HepG2 (cell line): ENCODE data around the gene PYGO2.

Experiments used
- BRCA1 ChIP-seq: sonication (generic); formaldehyde crosslinking; IDR thresholded peaks from 2 replicates; pipeline ENCODE4 v1.4.0; 2020; ENCODE audit warnings: missing genetic modification reagents
- POLR2A ChIP-seq, 2 experiments: IDR thresholded peaks; 2 replicates each; pipeline ENCODE4 v1.6.1; 2011; ENCODE audit warnings: low read depth in 2 of 2, low read length in 2 of 2, mild to moderate bottlenecking in 1 of 2, moderate library complexity in 1 of 2; ENCODE audit not compliant: insufficient read depth in 1 of 2
- POLR2AphosphoS5 ChIP-seq: IDR thresholded peaks from 2 replicates; pipeline ENCODE4 v1.6.1; 2012; ENCODE audit warnings: low read depth, low read length
- SIN3A ChIP-seq: IDR thresholded peaks from 2 replicates; pipeline ENCODE4 v1.6.1; 2011; ENCODE audit warnings: low read depth, mild to moderate bottlenecking, control low read depth, low read length, borderline replicate concordance
- ZC3H13 ChIP-seq: sonication (generic); formaldehyde crosslinking; IDR thresholded peaks from 2 replicates; pipeline ENCODE4 v1.8.1; 2023; ENCODE audit warnings: mild to moderate bottlenecking, missing genetic modification reagents, moderate library complexity
- TF ChIP-seq, protein P1 (sequence below): sonication (generic); formaldehyde crosslinking; IDR thresholded peaks from 2 replicates; pipeline ENCODE4 v1.8.0; 2022; ENCODE audit warnings: mild to moderate bottlenecking, missing genetic modification reagents
- TF ChIP-seq, protein P2 (sequence below): sonication (generic); formaldehyde crosslinking; IDR thresholded peaks from 2 replicates; pipeline ENCODE4 v1.4.0; 2020; ENCODE audit warnings: missing genetic modification reagents, mild to moderate bottlenecking, borderline replicate concordance

DNA sequence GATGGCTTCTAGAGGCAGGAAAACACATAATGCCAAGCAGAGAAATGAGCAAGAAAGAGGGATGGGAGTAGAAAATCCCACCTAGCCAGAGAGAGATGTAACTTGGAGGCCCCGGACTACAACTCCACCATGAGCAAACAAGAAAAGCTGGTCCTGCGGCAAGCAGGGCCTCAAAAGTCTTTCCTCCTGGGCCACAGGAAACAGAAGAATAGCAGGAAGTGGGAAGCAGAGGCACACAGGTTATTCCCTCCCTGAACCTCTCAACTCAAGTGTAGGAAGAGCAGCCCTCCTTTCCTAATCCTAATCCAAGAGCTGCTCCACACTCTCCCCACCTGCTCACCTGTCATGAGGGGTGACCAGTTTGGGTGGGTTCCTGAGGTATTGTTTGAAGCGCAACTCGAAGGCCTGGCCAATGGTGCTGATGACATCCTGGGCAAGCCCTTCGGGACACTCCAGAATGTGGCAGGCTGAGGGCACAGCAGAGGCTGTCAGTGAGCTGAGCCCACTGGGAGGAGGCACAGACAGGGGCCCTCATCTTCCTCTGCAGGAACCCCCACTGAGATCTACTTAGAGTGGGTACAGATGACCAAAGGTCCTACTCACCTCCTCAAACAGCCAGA, 5.9 kb upstream of the PYGO2 start:
- TF ChIP-seq, protein P1, sequence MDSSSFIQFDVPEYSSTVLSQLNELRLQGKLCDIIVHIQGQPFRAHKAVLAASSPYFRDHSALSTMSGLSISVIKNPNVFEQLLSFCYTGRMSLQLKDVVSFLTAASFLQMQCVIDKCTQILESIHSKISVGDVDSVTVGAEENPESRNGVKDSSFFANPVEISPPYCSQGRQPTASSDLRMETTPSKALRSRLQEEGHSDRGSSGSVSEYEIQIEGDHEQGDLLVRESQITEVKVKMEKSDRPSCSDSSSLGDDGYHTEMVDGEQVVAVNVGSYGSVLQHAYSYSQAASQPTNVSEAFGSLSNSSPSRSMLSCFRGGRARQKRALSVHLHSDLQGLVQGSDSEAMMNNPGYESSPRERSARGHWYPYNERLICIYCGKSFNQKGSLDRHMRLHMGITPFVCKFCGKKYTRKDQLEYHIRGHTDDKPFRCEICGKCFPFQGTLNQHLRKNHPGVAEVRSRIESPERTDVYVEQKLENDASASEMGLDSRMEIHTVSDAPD (CRISPR knock-in tag) = no peak
- TF ChIP-seq ZC3H13 = no peak
- TF ChIP-seq, protein P2, sequence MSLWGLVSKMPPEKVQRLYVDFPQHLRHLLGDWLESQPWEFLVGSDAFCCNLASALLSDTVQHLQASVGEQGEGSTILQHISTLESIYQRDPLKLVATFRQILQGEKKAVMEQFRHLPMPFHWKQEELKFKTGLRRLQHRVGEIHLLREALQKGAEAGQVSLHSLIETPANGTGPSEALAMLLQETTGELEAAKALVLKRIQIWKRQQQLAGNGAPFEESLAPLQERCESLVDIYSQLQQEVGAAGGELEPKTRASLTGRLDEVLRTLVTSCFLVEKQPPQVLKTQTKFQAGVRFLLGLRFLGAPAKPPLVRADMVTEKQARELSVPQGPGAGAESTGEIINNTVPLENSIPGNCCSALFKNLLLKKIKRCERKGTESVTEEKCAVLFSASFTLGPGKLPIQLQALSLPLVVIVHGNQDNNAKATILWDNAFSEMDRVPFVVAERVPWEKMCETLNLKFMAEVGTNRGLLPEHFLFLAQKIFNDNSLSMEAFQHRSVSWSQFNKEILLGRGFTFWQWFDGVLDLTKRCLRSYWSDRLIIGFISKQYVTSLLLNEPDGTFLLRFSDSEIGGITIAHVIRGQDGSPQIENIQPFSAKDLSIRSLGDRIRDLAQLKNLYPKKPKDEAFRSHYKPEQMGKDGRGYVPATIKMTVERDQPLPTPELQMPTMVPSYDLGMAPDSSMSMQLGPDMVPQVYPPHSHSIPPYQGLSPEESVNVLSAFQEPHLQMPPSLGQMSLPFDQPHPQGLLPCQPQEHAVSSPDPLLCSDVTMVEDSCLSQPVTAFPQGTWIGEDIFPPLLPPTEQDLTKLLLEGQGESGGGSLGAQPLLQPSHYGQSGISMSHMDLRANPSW (CRISPR knock-in tag) = no peak
- TF ChIP-seq POLR2A (IDR thresholded peaks at IDR 0.05; ENCODE audit: insufficient read depth in 1 of 2, low read depth in 2 of 2, low read length in 2 of 2) = no peak
- no peak for TF ChIP-seq SIN3A
- no peak for TF ChIP-seq BRCA1 (CRISPR knock-in tag)
- TF ChIP-seq POLR2AphosphoS5 = no peak
